ENCODE results near the gene KIFC3. TPM values are rescaled to one million over a fixed set of nuclear protein-coding genes. Genes with fewer than 3 reads are reported as not detected.

The KIFC3 gene
- total RNA-seq, 1 experiment from 2014 or later = 32.6 TPM

DNA sequence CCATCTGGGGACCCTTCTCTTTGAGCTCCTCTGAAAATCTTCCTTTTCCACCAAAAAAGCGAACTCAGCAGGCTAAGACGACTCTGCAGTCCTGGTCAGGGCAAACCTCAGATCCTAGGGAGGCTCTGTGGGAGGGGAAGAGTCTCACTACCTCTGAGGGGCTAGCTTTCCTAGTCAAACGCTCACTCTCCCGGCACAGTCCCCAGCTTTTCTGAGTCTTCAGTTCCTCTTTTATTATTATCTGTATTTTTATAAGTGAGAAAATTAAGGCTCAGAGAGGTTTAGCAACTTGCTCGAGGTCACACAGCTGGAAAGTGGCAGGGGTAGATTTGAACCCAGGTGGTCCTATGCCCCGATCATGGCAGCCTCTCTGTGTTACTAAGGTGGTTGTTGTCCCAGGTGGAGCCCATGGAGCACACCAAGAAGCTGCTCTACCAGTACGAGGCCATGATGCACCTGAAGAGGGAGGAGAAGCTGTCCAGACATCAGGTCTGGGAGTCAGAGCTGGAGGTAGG lies 75.8 kb downstream of the KIFC3 start:
- no peaks in the 10 kb centered on the region for H3F3A ChIP-seq (ENCODE audit: low read length, unreplicated experiment)
- no TSS peak for BruUV-seq (replicated peaks)
- CTCF ChIA-PET = interaction anchor here (0.6 kb wide), 1 partner anchor 127 kb away, joined by 3 read pairs; no protein-coding TSS in a partner anchor
- H3K9ac ChIP-seq (ENCODE audit: low read length) = no peak overlapping the region
- no peaks in the 10 kb centered on the region for H3K79me2 ChIP-seq (ENCODE audit: low read length)
- no peaks in the 10 kb centered on the region for H3K27me3 ChIP-seq (ENCODE audit: low read length)
- ATAC-seq = no peak
- H3K4me1 ChIP-seq (ENCODE audit: insufficient read depth, low read length) = no peaks in the 10 kb centered on the region
- H2AFZ ChIP-seq (ENCODE audit: low read length) = no peak overlapping the region
- DNase-seq = no peak
- no peaks in the 10 kb centered on the region for H4K20me1 ChIP-seq (ENCODE audit: low read length)
- H3K27ac ChIP-seq (ENCODE audit: low read length) = no peak overlapping the region
- H3K4me2 ChIP-seq (ENCODE audit: low read length) = no peak overlapping the region
- H3K36me3 ChIP-seq (ENCODE audit: low read depth, low read length) = no peaks in the 10 kb centered on the region
- no peak overlapping the region for H3K4me3 ChIP-seq (ENCODE audit: low read length)
- H3K9me2 ChIP-seq (replicated peaks; ENCODE audit: low read length) = no peaks in the 10 kb centered on the region
- no peak for TF ChIP-seq EZH2phosphoT487 (IDR thresholded peaks at IDR 0.05; ENCODE audit: borderline replicate concordance, low read length)
- TF ChIP-seq, protein P1, sequence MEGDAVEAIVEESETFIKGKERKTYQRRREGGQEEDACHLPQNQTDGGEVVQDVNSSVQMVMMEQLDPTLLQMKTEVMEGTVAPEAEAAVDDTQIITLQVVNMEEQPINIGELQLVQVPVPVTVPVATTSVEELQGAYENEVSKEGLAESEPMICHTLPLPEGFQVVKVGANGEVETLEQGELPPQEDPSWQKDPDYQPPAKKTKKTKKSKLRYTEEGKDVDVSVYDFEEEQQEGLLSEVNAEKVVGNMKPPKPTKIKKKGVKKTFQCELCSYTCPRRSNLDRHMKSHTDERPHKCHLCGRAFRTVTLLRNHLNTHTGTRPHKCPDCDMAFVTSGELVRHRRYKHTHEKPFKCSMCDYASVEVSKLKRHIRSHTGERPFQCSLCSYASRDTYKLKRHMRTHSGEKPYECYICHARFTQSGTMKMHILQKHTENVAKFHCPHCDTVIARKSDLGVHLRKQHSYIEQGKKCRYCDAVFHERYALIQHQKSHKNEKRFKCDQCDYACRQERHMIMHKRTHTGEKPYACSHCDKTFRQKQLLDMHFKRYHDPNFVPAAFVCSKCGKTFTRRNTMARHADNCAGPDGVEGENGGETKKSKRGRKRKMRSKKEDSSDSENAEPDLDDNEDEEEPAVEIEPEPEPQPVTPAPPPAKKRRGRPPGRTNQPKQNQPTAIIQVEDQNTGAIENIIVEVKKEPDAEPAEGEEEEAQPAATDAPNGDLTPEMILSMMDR (conservative IDR thresholded peaks at IDR 0.05; ENCODE audit: low read depth, low read length) = no peak
- TF ChIP-seq EZH2 (IDR thresholded peaks at IDR 0.05; ENCODE audit: low read length, unreplicated experiment) = no peak
- POLR2A ChIA-PET (ENCODE audit: unreplicated experiment) = no interaction called here
- no peaks in the 10 kb centered on the region for H3K9me3 ChIP-seq (ENCODE audit: low read length)
- intact Hi-C loops (cut with micrococcal nuclease) = no loop called here

DNA sequence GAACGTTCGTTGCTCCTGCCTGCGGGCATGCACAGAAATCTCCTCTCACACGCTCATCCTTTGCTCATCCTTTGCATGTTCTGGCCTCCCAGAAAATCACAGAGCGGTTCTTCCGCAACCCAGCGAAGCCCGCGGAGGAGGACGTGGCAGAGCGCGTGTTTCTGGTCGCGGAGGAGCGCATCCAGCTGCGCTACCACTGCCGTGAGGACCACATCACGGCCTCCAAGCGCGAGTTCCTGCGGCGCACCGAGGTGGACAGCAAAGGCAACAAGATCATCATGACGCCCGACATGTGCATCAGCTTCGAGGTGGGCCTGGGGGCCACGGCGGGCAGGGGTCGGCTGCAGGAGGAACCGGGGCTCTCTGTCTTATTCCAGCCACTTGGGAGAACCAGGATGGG lies 76.3 kb downstream of the KIFC3 start:
- ATAC-seq (no peak), DNase-seq (no peak)
- Histone ChIP-seq H2AFZ (ENCODE audit: low read length) (no peak overlapping the region), H3F3A (ENCODE audit: low read length, unreplicated experiment) (no peaks in the 10 kb centered on the region), H3K4me1 (ENCODE audit: insufficient read depth, low read length) (no peaks in the 10 kb centered on the region), H4K20me1 (ENCODE audit: low read length) (no peaks in the 10 kb centered on the region), H3K4me3 (ENCODE audit: low read length) (no peak overlapping the region), H3K79me2 (ENCODE audit: low read length) (no peaks in the 10 kb centered on the region), H3K36me3 (ENCODE audit: low read depth, low read length) (no peaks in the 10 kb centered on the region), H3K27ac (ENCODE audit: low read length) (no peak overlapping the region), H3K4me2 (ENCODE audit: low read length) (no peak overlapping the region), H3K9me2 (replicated peaks; ENCODE audit: low read length) (no peaks in the 10 kb centered on the region), H3K9ac (ENCODE audit: low read length) (no peak overlapping the region), H3K27me3 (ENCODE audit: low read length) (no peaks in the 10 kb centered on the region), H3K9me3 (ENCODE audit: low read length) (no peaks in the 10 kb centered on the region)
- TF ChIP-seq, protein P1 (conservative IDR thresholded peaks at IDR 0.05; ENCODE audit: low read depth, low read length) = no peak
- TF ChIP-seq EZH2phosphoT487 (IDR thresholded peaks at IDR 0.05; ENCODE audit: borderline replicate concordance, low read length) (no peak), EZH2 (IDR thresholded peaks at IDR 0.05; ENCODE audit: low read length, unreplicated experiment) (no peak)
- POLR2A ChIA-PET (ENCODE audit: unreplicated experiment) = no interaction called here
- BruUV-seq (replicated peaks) = no TSS peak
- CTCF ChIA-PET = interaction anchor here (0.6 kb wide), 1 partner anchor 126 kb away, joined by 3 read pairs; no protein-coding TSS in a partner anchor
- intact Hi-C loops (cut with micrococcal nuclease) = no loop called here

DNA sequence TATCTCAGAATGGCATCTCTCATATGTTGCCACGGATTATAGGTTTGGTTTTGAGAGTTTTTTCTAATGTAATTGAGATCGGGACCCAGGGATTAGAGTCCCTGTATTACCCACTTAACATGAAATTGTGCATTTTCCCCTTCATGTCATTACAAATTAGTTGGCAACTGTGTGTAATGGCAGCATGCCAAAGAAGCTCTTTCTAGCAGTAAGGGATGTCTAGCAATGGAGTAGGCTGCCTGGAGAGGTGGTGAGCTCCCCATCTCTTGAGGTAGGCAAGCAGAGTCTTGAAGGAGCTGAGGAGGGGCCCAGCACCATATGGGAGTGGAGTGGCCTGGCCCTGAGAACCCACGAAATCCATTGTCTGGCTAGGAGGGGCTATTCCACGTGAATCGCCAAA lies 76.7 kb downstream of the KIFC3 start:
- Histone ChIP-seq H3K4me2 (ENCODE audit: low read length) (no peak overlapping the region), H3K4me3 (ENCODE audit: low read length) (no peak overlapping the region), H2AFZ (ENCODE audit: low read length) (no peak overlapping the region), H3F3A (ENCODE audit: low read length, unreplicated experiment) (no peaks in the 10 kb centered on the region), H3K27me3 (ENCODE audit: low read length) (no peaks in the 10 kb centered on the region), H3K9me3 (ENCODE audit: low read length) (no peaks in the 10 kb centered on the region), H3K4me1 (ENCODE audit: insufficient read depth, low read length) (no peaks in the 10 kb centered on the region), H3K36me3 (ENCODE audit: low read depth, low read length) (no peaks in the 10 kb centered on the region), H3K9me2 (replicated peaks; ENCODE audit: low read length) (no peaks in the 10 kb centered on the region), H3K9ac (ENCODE audit: low read length) (no peak overlapping the region), H4K20me1 (ENCODE audit: low read length) (no peaks in the 10 kb centered on the region), H3K79me2 (ENCODE audit: low read length) (no peaks in the 10 kb centered on the region), H3K27ac (ENCODE audit: low read length) (no peak overlapping the region)
- no peak for ATAC-seq
- POLR2A ChIA-PET (ENCODE audit: unreplicated experiment) = no interaction called here
- CTCF ChIA-PET = no interaction called here
- peak; percentile 2 for DNase-seq
- BruUV-seq (replicated peaks) = no TSS peak
- TF ChIP-seq EZH2 (IDR thresholded peaks at IDR 0.05; ENCODE audit: low read length, unreplicated experiment) (no peak), EZH2phosphoT487 (IDR thresholded peaks at IDR 0.05; ENCODE audit: borderline replicate concordance, low read length) (no peak)
- TF ChIP-seq, protein P1 (conservative IDR thresholded peaks at IDR 0.05; ENCODE audit: low read depth, low read length) = no peak
- intact Hi-C loops (cut with micrococcal nuclease) = no loop called here

All from PC-3 (cell line).